Activated T-helper 2 cell treated with anti-CD3 and anti-CD28 coated beads, Interferon-gamma antibody, Interleukin-2, Interleukin-4, amounts not matched to agents 10 μg/mL and 5 μg/mL and 100 μg/mL, durations not matched to agents 14 hours and 24 hours and 36 hours (primary cell): ENCODE measurements around the gene BICDL2. TPM values are rescaled to one million over a fixed set of nuclear protein-coding genes. Genes with fewer than 3 reads are reported as not detected.
"Not testable (repeated sequence)": the region's sequence is repeated elsewhere in the genome, so short reads cannot be mapped to it uniquely, and the experiment has no call there.

ENCODE experiments used
- DNase-seq: peaks from one replicate; pipeline ENCODE4 v3.0.0; 2021; ENCODE audit warnings: low spot score
- H3K27ac Mint-ChIP-seq: one replicate; pipeline ENCODE4 v1.8.0; 2021; ENCODE audit warnings: mixed read lengths
- H3K27me3 Mint-ChIP-seq: one replicate; pipeline ENCODE4 v1.8.0; 2021; ENCODE audit warnings: low read depth, mixed read lengths
- H3K36me3 Mint-ChIP-seq: one replicate; pipeline ENCODE4 v1.8.0; 2021; ENCODE audit warnings: low read depth, mixed read lengths
- H3K4me1 Mint-ChIP-seq: one replicate; pipeline ENCODE4 v1.8.0; 2021; ENCODE audit warnings: low read depth, mixed read lengths
- H3K4me3 Mint-ChIP-seq: one replicate; pipeline ENCODE4 v1.8.0; 2021; ENCODE audit warnings: low read depth, mild to moderate bottlenecking, moderate library complexity, mixed read lengths
- H3K9me3 Mint-ChIP-seq: one replicate; pipeline ENCODE4 v1.8.0; 2021; ENCODE audit warnings: mixed read lengths
- intact Hi-C: fragments of 100-400 bp; cut with micrococcal nuclease; formaldehyde crosslinking; loops from one replicate; pipeline ENCODE4 v1.15.1; 2023
- total RNA-seq: library from RNA; stranded (reverse); gene quantifications from 2 replicates; pipeline ENCODE4 v1.2.3, GENCODE V29; 2022

BICDL2 gene
- total RNA-seq, 1 donor from 2014 or later, result 0.84 TPM

DNA sequence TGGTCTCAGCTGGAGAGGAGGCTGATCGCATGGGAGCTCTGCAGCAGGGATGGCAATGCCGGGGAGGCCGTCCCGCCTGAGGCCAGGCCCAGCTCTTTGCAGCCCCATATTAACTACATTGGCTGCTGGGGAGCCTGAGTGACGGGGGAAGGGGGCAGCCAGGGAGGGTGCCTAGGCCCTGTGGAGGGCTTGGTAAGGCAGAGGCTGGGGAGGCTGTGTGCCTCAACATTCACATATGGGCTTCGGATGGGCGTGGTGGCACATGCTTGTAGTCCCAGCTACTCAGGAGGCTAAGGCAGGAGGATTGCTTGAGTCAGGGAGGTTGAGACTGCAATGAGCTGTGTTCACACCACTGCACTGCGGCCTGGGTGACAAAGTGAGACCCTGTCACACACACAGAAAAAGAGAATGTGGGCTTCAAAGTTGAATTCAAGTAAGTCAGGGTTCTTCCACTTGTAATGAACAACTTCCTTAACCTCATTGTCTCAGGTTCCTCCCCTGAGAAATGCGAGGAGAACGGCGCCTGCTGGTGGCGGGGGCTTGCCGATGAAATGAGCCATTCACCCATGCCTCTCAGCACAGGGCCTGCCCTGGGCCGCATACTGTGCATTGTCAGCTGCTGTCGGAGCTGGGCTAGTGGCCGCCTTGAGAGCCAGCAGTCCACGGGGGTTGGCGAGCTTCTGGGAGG, 36.0 kb upstream of the BICDL2 start:
- H3K4me3 Mint-ChIP-seq, DNase-seq, H3K9me3 Mint-ChIP-seq, H3K27me3 Mint-ChIP-seq, intact Hi-C loops: not testable (repeated sequence)
- peaks cover 74% of the 10 kb centered on the region for H3K4me1 Mint-ChIP-seq
- H3K27ac Mint-ChIP-seq, result peak overlapping the region; percentile 100
- peaks cover 39% of the 10 kb centered on the region for H3K36me3 Mint-ChIP-seq

DNA sequence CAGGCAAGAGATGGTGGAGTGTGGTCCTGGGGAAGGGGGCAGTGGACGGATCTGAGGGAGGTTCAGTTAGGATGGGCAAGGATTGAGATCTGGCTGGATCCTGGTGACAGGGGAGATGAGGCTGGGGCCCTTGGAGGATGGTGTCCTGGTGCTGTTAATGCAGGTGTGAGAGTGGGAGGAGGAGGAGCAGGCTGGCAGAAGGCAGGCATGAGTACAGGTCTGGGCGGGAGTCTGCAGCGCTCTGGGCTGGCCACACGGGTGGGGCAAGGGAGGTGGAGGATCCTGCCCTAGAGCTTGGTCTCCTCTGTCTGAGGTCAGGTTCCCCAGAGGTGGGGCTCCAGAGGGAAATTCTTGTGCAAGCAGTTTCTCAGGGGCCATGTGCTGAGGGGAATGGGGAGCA, 35.4 kb upstream of the BICDL2 start:
- Mint-ChIP-seq H3K4me3 (peak overlapping the region; percentile 1), H3K4me1 (peaks cover 74% of the 10 kb centered on the region), H3K36me3 (peaks cover 40% of the 10 kb centered on the region), H3K27ac (peak overlapping the region; percentile 84)
- H3K9me3 Mint-ChIP-seq, intact Hi-C loops, H3K27me3 Mint-ChIP-seq, DNase-seq: not testable (repeated sequence)

DNA sequence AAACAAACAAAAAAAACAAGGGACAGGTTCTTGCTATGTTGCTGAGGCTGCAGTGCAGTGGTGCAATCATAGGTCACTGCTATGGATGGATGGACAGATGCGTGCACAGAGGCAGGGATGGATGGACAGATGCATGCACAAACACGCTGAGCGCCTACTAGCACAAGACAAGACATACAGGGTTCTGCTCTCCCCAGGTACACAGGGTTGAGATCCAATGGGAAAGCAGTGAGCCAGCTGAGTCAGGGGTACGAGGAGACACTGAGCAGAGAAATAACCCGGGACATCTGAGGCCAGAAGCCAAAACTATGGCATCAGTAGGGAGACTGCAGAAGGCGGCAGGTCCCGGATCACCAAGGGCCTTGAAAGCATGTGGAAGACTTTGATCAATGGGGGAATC, 34.9 kb upstream of the BICDL2 start:
- no peaks in the 10 kb centered on the region for H3K27me3 Mint-ChIP-seq
- H3K4me3 Mint-ChIP-seq, result no peak overlapping the region
- peaks cover 39% of the 10 kb centered on the region for H3K36me3 Mint-ChIP-seq
- peaks cover 71% of the 10 kb centered on the region for H3K4me1 Mint-ChIP-seq
- H3K9me3 Mint-ChIP-seq, result no peaks in the 10 kb centered on the region
- DNase-seq, result no peak
- intact Hi-C loops, result no loop called here
- peak overlapping the region; percentile 84 for H3K27ac Mint-ChIP-seq

DNA sequence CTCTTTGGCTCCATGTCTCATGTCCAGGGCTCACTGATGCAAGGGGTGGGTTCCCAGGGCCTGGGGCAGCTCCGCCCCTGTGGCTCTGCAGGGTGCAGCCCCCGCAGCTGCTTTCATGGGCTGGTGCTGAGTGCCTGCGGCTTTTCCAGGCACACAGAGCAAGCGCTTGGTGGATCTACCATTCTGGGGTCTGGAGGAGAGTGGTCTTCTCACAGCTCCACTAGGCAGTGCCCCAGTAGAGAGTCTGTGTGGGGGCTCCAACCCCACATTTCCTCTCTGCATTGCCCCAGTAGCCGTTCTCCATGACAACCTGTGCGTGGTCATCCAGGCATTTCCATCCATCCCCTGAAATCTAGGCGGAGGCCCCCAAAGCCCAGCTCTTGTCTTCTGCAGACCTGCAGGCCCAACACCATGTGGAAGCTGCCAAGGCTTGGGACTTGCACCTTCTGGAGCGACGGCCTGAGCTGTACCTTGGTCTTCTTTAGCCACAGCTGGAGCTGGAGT, 33.9 kb upstream of the BICDL2 start:
- intact Hi-C loops, result no loop called here
- Mint-ChIP-seq H3K9me3 (no peaks in the 10 kb centered on the region), H3K27me3 (no peaks in the 10 kb centered on the region), H3K4me1 (peaks cover 65% of the 10 kb centered on the region), H3K27ac (peak overlapping the region; percentile 84), H3K36me3 (peaks cover 47% of the 10 kb centered on the region), H3K4me3 (no peak overlapping the region)
- DNase-seq, result no peak

DNA sequence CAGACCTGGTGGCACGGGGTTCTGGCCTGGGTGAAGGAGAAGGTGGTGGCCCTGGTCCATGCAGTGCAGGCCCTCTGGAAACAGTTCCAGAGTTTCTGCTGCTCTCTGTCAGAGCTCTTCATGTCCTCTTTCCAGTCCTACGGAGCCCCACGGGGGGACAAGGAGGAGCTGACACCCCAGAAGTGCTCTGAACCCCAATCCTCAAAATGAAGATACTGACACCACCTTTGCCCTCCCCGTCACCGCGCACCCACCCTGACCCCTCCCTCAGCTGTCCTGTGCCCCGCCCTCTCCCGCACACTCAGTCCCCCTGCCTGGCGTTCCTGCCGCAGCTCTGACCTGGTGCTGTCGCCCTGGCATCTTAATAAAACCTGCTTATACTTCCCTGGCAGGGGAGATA, 32.4 kb upstream of the BICDL2 start:
- peak overlapping the region; percentile 79 for H3K27ac Mint-ChIP-seq
- H3K9me3 Mint-ChIP-seq, DNase-seq, intact Hi-C loops, H3K27me3 Mint-ChIP-seq: not testable (repeated sequence)
- H3K4me1 Mint-ChIP-seq, result peaks cover 59% of the 10 kb centered on the region
- peaks cover 48% of the 10 kb centered on the region for H3K36me3 Mint-ChIP-seq
- peak overlapping the region; percentile 45 for H3K4me3 Mint-ChIP-seq

DNA sequence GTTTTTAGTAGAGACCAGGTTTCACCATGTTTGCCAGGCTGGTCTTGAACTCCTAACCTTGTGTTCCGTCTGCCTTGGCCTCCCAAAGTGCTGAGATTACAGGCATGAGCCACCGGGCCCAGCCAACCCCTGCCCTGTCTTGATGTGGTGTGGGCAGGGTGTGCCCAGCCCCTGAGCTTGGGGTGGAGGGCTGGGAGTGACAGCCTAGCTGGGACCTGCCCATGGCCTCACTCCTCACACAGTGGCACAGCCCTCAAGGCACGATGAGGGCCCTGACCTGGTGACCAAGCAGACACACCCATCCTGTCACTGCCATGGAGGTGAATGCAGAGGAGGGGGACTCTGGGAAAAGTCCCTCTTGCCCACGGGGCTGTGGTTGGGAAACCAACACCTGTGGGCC, 31.7 kb upstream of the BICDL2 start:
- Mint-ChIP-seq H3K4me1 (peaks cover 58% of the 10 kb centered on the region), H3K27me3 (no peaks in the 10 kb centered on the region), H3K27ac (peak overlapping the region; percentile 96), H3K9me3 (no peaks in the 10 kb centered on the region), H3K36me3 (peaks cover 51% of the 10 kb centered on the region), H3K4me3 (peak overlapping the region; percentile 99)
- intact Hi-C loops, result no loop called here
- DNase-seq, result no peak

DNA sequence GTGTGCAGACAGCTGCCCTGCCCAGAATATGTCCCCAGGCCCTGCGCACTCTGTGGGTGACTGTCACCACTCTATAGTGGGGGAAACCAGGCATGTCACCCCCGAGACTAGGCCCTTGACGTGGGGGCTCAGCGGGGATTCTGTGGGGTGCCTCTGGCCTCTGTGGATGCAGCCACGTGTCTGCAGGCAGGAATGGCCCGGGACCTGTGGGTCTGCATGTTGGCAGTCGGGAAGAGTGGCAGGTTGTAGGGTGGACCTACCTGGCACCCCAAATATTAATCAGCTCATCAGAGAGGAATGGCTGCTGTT, 29.6 kb upstream of the BICDL2 start:
- no peak for DNase-seq
- no peaks in the 10 kb centered on the region for H3K27me3 Mint-ChIP-seq
- H3K4me1 Mint-ChIP-seq, result peaks cover 56% of the 10 kb centered on the region
- peak overlapping the region; percentile 99 for H3K27ac Mint-ChIP-seq
- H3K9me3 Mint-ChIP-seq, result no peaks in the 10 kb centered on the region
- peak overlapping the region; percentile 99 for H3K4me3 Mint-ChIP-seq
- intact Hi-C loops, result no loop called here
- peaks cover 52% of the 10 kb centered on the region for H3K36me3 Mint-ChIP-seq

DNA sequence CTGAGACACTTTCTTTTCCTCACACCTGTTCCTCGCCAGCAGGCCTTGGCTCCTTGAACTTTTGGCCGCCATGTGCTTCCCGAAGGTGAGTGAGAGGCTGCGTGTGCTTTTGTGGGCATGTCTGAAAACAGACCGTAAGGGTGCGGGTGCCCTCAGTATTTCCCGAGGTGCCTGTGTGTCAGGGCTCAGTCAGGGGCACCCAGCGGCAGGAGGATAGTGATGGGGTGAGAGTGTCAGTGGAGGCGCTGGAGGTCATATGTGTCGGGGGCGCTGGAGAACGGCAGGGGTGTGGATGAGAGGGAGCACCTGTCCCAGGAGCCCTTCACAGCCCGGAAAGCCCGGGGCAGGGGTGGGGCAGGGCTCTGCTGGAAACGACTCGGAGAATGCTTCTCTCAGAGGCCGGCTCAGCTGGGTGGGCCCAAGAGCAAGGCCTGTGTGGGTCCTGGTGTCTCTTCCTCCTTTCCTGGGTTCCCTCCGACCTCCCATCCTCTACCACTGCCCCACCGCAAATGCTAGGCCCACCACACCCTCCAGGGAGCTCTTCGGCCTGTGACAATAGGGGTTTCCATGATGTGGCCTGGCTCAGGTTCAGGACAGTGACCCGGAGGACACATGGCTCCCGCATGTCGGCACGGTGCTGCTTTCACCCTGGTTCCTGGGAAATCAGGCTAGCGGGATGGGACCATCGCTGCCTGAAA, 29.1 kb upstream of the BICDL2 start:
- Mint-ChIP-seq H3K4me1 (peaks cover 53% of the 10 kb centered on the region), H3K36me3 (peaks cover 52% of the 10 kb centered on the region), H3K27ac (peak overlapping the region; percentile 99)

DNA sequence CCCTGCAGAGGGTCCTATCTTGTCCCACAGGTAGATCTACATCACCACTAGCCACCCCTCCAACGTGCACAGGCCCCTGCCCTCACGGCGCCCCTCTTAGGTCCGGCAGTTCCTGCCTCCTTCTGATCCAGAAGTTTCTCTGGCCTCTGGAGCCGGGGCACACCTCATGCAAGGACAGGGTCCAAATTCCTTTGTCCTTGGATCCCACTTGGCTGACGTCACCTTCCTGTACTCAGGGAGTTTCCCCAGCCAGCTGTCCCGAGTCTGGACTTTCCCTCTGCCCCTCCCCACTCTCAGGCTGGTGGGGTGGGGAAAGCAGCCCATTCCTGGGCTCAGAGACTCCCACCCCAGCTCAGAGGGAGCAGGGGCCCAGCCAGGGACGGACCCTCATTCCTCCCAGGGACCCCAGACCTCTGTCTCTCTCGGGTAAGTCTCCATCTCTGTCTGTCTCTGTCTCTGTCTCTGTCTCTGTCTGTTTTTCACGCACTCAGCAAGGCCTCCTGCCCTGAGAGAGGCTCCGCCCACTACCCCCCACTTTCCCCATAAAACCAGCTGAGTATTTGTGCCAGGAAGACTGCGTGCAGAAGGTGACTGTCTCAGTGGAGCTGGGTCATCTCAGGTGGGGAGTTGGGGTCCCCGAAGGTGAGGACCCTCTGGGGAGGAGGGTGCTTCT, 28.5 kb upstream of the BICDL2 start, which contains the start of gene IL32:
Gene IL32 (plus strand): TSS at position 572 of the 673 bp plus-strand sequence. CDS start 172 bp downstream, outside the sequence.
- H3K4me1 Mint-ChIP-seq, result peaks cover 55% of the 10 kb centered on the region
- H3K9me3 Mint-ChIP-seq, result no peaks in the 10 kb centered on the region
- DNase-seq, result peak; percentile 63
- intact Hi-C loops, result no loop called here
- no peaks in the 10 kb centered on the region for H3K27me3 Mint-ChIP-seq
- peaks cover 50% of the 10 kb centered on the region for H3K36me3 Mint-ChIP-seq
- peak within 1 kb of the TSS; percentile 99 for H3K27ac Mint-ChIP-seq
- peak within 1 kb of the TSS; percentile 99 for H3K4me3 Mint-ChIP-seq

More for the DNA sequence above, 29.1 kb upstream of the BICDL2 start:
- DNase-seq, result no peak
- Mint-ChIP-seq H3K4me3 (peak overlapping the region; percentile 99), H3K9me3 (no peaks in the 10 kb centered on the region), H3K27me3 (no peaks in the 10 kb centered on the region)
- intact Hi-C loops, result no loop called here

DNA sequence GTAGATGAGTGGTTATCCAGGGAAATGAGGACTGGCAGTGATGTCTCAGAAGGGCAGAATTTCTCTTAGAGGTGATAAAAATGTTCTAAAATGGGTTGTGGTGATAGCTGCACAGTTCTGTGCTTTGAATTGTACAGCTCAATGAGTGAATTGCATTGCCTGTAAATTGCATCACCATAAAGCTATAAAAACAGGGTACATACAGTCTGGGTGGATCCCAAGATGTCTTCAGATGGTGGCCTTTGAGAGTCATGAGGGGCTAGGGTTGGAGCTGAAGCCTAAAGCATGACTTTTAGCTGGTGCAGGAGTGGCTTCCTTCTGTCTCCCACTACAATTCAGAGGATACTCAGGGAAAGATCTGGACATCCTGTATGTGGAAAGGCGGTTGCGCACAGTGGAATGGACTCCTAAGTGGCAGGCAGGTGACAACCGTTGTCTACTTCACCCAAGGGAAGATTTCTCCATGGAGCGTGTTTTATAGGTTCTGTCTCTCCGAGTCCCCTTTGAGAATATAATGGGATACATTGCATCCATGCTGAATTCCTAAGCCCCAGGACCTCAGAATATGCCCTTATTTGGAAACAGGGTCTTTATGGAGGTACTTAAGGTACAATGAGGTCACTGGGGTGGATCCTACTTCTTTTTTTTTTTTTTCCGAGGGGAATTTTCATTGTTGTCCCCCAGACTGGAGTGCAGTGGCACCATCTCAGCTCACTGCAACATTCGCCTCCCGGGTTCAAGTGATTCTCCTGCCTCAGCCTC, 27.1 kb upstream of the BICDL2 start:
- peaks cover 52% of the 10 kb centered on the region for H3K4me1 Mint-ChIP-seq

DNA sequence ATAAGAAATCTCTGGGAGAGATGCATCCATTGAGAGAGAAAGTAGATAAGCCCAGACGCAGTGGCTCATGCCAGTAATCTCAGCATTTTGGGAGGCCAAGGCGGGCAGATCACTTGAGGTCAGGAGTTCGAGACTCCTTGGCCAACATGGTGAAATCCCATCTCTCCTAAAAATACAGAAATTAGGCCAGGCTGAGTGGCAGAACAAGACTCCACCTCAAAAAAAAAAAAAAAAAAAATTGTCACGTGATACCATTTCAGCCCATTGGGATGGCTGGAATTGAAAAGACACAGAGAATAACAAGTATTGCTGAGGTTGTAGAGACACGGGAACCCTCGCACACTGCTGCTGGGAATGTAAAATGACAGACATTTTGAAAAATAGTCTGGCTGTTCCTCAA, 25.8 kb upstream of the BICDL2 start:
- Mint-ChIP-seq H3K27me3 (no peaks in the 10 kb centered on the region), H3K4me3 (no peak overlapping the region), H3K27ac (no peak overlapping the region), H3K9me3 (no peaks in the 10 kb centered on the region), H3K36me3 (peaks cover 30% of the 10 kb centered on the region), H3K4me1 (peaks cover 46% of the 10 kb centered on the region)
- intact Hi-C loops, result no loop called here
- no peak for DNase-seq

More for the DNA sequence above, 27.1 kb upstream of the BICDL2 start:
- peak overlapping the region; percentile 63 for H3K27ac Mint-ChIP-seq
- no peak for DNase-seq
- peak overlapping the region; percentile 73 for H3K4me3 Mint-ChIP-seq
- intact Hi-C loops, result no loop called here
- H3K27me3 Mint-ChIP-seq, result no peaks in the 10 kb centered on the region
- H3K36me3 Mint-ChIP-seq, result peaks cover 43% of the 10 kb centered on the region
- no peaks in the 10 kb centered on the region for H3K9me3 Mint-ChIP-seq

DNA sequence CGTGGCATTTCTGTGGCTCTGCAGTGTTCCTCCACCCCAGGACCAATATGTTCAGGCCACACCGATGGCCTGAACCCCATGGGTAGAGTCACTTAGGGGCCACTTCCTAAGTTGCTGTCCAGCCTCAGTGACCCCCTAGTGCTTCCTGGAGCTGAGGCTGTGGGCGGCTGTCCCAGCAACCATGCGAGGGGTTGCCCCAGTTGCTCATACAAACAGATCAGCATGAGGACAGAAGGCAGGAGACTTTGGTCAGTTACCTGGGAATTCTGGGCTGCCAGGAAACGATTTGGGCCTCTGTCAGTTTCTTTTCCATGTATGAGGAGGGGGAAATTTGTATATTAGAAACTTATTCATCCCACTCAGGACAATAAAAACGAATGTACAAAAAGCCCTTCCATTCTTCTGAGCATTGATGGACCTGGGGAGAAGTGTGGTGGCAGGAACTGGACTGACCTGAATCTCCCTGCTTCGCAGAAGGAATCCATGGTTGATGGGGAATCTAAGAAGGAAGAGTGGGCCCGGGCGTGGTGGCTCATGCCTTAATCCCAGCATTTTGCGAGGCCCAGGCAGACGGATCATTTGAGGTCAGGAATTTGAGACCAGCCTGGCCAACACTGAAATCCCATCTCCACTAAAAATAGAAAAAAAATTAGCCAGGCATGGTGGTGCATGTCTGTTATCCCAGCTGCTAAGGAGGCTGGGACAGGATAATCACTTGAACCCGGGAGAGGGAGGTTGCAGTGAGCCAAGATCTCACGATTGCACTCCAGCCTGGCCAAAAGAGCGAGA, 23.8 kb upstream of the BICDL2 start:
- Mint-ChIP-seq H3K4me3 (peak overlapping the region; percentile 85), H3K27me3 (no peaks in the 10 kb centered on the region), H3K27ac (peak overlapping the region; percentile 89), H3K4me1 (peaks cover 53% of the 10 kb centered on the region), H3K36me3 (peaks cover 25% of the 10 kb centered on the region), H3K9me3 (no peaks in the 10 kb centered on the region)
- intact Hi-C loops, result no loop called here
- DNase-seq, result no peak
